Brain pericyte (primary cell): ENCODE data around the gene TMEM134.

Experiments
- DNase-seq: peaks from one replicate; pipeline ENCODE4 v3.0.0-alpha.2; 2012; ENCODE audit warnings: low read depth, low spot score

TMEM134 gene

DNA sequence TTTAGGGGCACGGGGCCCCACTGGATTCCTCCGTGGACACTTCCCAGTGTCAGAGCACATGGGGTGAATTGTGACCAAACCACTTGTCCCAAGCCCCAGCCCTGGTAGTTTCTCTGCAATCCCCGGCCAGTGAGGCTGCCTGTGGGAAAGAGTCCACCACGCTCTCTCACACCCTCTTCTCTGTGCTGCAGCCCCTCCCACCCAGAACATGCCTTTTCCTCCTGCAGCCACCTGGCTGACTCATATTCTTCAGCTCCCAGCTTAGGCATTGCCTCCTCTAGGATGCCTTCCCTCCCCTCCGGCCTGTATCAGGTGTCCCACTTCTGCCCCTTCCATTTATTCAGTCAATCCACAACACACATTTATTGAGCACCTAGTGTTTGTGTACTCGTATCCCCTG, 46.2 kb downstream of the TMEM134 start:
- DNase-seq, result no peak

DNA sequence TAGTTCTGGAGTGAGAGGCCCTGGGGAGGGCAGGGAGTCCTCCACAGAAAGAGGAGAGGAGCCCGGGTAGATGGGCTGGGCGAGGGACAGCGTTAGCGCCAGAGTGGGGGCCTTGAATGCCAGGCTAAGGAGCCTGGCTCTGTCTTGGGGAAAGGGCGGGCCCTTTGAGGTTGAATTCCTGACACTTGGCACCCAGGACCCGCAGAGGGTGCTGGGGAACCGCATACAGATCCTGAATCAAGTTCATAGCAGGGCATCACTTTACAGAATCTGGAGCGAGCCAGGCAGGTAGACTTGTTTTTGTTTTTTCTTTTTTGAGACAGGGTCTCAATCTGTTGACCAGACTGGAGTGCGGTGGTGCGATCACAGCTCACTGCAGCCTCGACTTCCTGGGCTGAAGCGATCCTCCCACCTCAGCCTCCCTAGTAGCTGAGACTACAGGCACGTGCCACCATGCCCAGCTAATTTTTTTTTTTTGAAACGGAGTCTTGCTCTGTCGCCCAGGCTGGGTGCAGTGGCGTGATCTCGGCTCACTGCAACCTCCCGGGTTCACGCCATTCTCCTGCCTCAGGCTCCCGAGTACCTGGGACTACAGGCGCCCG, 47.5 kb downstream of the TMEM134 start:
- DNase-seq, result no peak

DNA sequence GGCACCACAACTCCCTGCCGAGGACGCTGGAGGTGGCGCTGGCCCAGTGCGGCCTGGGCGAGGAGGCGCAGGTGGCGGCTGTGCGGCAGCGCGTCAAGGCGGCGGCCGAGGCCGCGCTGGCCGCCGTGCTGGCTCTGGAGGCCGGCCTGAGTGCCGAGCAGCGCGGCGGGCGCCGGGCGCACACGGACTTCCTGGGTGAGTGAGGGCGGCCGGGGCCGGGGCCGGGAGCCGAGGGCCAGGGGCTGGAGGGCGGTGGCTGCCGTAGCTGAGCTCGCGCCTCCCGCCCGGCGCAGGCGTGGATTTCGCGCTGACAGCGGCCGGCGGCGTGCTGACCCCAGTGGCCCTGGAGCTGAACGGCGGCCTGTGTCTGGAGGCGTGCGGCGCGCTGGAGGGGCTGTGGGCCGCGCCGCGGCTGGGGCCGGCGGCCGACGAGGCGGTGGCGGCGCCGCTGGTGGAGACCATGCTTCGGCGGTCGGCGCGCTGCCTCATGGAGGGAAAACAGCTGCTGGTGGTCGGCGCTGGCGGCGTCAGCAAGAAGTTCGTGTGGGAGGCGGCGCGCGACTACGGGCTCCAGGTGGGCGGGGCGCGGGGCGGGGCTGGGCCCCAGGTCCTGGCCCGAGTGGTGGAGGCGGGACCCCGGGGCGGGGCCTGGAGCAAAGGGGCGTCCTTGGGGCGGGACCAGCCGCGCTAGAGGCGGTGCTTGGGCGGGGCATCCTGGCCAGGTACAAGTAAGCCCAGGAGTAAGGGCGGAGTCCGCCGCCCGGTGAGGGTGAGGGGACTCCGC, 48.2 kb downstream of the TMEM134 start:
- DNase-seq, result peak; percentile 51

DNA sequence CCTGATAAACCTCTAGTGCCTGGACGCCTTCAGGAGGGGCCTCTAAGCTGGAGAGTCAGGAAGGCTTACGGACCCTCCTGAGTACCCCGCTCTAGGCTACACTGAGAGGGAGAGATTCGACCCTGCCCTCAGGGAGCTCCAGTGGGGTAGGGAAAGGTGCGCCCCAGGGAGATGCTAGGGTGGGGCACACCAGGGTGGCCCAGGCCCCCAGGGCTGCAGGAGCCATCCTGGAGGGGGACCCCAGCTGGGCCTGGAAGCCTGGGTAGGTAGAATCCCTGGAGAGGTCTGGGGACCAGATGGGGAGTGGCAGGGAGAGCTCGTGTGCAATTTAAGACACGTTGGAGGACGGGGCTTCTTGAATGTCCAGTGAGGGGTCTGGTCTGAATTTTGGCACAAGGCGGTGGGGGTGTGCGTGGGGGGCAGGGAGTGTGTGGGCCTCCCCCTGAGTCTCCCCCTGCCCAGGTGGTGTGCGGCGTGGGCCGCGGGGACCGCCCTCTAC, 48.9 kb downstream of the TMEM134 start:
- DNase-seq, result no peak

DNA sequence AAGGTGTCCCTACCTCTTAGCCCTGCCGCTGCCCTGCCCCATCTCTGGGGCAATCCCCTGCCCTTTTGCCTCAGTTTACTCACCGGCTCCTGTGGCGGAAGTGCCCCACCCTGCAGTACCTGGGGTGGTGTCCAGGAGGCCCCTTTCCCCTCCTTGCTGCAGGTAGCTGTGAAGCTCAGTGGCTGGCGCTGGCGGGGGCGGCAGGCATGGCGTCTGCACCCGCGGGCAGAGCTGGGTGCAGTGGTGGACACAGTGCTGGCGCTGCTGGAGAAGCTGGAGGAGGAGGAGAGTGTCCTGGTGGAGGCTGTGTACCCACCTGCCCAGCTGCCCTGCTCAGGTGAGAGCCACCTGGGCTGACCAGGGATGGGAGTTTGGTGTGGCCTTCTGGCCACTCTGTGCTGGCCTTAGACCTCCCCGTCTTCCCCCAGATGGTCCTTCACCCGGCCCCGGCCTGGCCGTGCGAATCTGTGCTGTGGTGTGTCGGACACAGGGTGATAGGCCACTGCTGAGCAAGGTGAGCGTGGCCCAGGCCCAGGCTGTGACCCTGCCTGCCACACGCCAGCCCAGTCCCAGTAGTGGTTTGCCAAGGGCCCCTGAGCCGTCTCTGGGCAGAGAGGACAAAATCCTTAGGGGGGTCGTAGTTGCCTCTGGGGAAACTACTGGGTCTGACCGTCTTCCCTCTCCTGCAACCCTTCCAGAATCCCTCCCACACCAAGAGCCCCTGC, 49.6 kb downstream of the TMEM134 start:
- DNase-seq, result no peak

DNA sequence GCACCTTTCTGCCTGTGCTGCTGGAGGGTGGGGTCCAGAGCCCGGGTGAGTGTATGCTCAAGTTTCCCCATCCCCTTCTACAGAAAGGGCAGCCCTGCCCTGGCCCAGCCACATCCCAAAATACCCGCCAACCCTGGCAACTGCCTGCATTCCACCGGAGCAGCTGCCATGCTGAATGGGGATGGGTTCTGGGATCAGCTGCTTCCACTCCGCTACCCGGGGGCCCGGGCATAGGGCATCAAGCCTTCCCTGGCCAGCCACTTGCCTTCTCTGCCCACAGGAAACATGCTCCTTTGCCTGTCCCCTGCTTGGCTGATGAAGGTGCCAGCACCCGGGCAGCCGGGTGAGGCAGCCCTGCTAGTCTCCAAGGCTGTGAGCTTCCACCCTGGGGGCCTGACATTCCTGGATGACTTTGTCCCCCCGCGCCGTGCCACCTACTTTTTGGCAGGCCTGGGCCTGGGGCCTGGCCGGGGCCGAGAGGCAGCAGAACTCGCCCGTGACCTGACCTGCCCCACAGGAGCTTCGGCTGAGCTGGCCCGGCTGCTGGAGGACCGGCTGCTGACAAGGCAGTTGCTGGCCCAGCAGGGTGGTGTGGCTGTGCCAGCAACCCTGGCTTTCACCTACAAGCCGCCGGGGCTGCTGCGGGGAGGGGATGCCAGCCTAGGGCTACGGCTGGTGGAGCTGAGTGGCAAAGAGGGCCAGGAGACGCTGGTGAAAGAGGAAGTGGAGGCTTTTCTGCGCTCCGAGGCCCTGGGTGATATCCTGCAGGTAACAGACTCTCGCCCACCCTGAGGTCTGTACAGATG, 50.4 kb downstream of the TMEM134 start:
- no peak for DNase-seq

DNA sequence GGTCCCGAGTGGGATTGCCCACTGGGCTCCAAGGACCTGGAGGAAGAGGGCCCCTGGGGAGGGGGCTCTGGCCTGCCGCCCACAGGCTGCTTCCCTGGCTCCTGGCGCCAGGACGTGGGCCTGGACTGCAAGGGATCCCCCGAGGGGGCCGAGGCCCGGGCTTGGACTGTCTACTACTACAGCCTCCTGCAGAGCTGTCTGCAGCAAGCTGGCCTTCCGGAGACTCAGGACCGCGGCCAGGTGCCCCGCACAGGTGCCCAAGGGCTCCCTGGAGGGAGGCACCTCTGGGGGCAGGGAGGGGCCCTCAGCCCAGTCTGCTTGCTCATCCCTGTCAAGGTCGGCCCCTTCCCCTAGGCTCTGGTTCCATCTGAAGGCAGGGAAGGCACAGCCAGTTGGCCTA, 51.6 kb downstream of the TMEM134 start:
- no peak for DNase-seq

DNA sequence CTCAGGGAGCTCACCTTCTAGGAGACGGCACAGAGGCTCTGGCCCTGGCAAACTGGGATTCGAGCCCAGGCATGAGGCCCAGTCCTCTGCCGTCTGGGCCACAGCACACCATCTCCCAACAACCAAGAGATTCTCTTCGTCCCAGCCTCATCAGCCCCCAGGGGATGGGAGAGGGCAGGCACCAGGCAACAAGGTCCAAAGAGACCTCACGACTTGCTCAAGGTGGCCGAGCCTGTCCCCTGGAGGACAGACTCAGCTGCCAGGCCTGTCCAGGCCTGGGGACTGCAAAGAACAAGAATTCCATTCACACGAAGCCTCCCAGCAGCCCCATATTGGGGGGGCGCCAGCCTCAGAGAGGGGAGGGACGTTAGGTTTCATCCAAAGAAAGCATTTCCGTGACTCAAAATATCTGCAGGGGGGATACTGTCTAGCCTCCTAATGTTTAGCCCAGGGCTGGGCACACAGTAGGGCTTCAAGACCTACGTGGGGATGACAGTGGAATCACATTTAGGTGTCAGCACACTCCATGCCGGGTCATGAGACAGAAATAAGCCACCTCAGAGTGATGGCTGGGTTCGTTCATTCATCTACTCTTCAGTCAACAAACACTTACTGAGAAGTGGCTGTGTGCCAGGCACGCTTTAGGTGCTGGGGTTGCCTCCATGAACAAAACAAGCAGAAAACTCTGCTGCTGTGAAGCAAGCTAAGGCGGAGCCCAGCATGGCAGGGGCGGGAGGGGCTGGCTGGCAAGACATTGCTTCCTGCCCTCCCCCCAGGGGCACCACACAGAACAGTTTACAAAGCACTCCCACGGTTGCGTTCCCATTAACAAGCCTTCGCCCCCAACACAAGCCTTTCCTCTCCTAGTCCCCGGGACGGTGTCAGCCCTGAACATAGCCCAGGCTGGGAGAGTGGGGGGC, 52.4 kb downstream of the TMEM134 start:
- no peak for DNase-seq

DNA sequence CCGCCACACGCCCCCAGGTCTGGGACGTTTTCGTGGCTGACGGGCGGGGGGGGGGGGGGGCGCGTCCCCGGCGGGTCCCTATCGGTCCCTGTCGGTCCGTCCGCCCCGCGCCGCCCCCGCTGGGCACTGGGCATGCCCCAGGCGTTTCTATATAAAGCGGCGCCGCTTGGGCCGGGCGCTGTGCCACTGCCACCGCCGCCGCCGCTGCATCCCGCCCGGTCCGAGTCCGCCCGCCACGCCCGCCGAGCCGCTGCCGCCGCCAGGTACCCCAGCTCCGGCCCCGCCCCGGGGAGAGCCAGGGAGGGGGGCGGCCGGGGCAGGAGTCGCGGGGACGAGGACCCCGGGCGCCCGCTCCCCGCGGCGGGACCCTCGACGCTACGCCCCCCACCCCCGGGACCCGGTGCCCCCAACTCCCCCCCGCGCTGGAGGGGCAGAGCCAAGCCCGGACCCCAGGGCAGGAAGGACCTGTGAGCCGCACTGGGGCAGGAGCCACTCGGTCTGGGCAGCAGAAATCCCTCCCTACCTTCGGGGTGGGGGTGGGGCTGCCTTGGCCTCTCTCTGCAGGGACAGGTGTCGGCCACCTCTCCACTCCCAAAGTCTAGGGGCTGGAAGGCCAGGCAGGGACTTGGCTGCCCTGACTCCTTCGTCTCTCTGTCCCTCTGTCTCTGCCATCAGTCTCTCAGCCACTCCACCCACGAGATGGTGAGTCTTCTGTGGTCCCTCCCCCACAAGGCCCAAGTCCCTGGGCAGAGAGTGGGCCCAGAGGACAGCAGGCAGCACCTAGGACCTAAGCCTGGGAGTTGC, 53.3 kb downstream of the TMEM134 start, which contains the start of gene CARNS1:
TSS of gene CARNS1 (plus strand) at position 178 of the 804 bp plus-strand sequence. CDS start at position 700, 522 bp downstream.
- DNase-seq, result no peak

DNA sequence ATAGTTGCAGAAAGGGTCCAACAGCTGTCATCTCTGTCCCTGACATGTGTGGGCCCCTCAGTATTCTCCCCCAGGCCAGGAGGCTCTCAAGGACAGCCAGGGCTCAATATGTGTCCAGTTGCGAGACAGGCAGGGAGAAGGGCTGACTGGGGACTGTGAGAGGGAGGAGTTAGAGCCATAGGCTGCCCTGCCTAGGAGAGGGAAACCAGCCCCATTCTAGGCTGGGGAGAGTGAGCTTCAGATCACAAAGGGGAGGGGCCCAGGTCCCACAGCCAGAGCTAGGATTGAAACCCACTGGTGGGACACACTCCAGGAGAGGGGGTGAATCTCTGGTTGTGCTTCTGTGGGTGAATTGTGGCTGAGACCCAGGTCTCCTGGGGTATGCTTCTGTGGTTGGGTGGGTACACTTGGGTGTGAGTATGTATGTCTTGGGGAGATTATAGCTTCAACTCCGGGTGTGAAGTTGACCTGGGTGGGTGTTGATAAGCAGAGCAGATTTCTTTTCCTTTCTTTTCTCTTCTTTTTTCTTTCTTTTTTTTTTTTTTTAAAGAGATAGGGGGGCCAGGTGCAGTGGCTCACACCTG, 55.7 kb downstream of the TMEM134 start:
- DNase-seq, result no peak

DNA sequence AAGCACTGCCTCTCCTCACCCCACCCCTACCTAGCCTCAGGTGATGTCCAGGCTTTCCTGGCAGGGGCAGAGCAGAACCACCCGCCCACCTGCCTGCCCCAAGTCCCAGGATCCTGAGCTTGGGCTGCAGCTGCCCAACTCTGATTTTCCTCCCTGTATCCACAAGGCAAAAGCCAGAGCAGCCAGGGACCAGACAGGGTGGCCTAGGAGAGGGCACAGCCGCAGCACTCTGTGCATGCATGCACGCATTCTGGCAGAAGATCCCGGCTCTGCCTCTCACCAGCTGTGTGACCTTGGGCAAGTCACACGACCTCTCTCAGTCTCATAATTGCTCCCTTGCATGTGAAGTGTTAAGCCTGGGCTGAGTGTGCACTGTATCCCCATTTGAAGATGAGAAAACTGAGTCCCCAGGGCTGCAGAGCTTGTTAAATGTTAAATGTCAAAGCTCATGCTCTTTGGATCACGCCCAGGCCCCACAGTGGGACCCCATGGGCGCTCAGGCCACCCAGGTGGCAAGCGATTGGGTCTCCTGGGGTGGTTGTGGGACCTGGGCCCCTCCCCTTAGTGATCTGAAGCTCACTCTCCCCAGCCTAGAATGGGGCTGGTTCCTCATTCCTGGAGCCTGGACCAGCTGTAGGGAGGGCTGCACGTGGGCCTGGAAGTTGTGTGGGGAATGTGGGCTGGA, 56.4 kb downstream of the TMEM134 start:
- DNase-seq, result no peak

DNA sequence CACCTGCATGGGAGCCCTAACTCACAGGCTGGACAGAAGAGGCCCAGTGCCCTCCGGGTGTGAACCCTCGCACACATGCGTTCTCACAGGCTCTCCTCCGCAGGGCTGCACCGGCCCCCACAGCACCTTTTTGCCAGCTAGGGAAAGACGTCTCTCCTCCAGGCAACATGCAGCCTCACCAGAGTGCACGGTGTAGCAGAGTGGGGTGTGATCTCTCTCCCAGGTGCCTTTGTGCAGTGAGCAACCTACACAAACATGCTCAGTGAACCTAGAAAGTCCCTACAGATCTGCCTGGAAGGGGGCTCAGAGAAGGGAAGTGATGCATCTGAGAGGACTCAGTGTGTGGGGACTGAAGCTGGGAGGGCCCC, 57.3 kb downstream of the TMEM134 start:
- no peak for DNase-seq
